K562 treated with DMSO at 1 percent for 48 hours (cell line): ENCODE results near the gene TTYH3. TPM values are rescaled to one million over a fixed set of nuclear protein-coding genes. Genes with fewer than 3 reads are reported as not detected.

Source experiments
- total RNA-seq: library from RNA; unstranded; fragments of 300-600 nt; gene quantifications from 2 replicates; pipeline ENCODE4 v1.2.3, GENCODE V29; 2022; ENCODE audit warnings: low replicate concordance; ENCODE audit errors: extremely low read depth

The TTYH3 gene, protein sequence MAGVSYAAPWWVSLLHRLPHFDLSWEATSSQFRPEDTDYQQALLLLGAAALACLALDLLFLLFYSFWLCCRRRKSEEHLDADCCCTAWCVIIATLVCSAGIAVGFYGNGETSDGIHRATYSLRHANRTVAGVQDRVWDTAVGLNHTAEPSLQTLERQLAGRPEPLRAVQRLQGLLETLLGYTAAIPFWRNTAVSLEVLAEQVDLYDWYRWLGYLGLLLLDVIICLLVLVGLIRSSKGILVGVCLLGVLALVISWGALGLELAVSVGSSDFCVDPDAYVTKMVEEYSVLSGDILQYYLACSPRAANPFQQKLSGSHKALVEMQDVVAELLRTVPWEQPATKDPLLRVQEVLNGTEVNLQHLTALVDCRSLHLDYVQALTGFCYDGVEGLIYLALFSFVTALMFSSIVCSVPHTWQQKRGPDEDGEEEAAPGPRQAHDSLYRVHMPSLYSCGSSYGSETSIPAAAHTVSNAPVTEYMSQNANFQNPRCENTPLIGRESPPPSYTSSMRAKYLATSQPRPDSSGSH
- total RNA-seq = not detected in 2 replicates

DNA sequence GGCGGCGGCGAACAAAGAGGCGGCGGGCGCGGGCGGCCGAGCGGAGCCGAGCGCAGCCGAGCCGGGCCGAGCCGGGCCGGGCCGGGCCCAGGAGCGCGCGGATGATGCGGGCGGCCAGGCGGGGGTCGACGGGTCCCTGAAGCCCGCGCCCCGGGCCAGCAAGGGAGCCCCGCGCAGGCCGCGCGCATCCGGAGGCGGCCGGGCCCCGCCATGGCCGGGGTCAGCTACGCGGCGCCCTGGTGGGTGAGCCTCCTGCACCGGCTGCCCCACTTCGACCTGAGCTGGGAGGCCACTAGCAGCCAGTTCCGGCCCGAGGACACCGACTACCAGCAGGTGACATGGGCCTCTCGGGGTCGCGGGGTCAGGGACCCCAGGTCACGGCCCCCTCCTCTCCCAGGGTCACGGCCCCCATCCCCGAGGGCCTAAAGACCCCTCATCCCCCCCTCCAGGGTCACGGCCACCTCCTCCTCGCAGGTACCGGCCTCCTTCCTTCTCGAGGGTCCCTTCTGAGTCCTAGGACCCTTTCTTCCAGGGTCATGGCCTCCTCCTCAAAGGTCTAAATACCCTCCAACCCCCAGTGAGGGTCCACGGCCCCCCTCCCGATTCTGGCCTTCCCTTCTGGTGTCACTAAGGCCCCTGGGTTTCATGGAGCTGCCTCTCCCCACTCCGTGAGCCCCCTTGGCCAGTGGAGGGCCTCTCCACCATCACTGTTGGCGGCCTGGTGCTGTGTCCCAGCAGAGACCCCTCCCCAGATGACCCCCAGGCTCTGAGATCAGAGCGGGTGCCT is at the start of gene TTYH3:
TTYH3 (plus strand) TSS at position 41 of the 787 bp plus-strand sequence; CDS start at position 211, 170 bp downstream.

DNA sequence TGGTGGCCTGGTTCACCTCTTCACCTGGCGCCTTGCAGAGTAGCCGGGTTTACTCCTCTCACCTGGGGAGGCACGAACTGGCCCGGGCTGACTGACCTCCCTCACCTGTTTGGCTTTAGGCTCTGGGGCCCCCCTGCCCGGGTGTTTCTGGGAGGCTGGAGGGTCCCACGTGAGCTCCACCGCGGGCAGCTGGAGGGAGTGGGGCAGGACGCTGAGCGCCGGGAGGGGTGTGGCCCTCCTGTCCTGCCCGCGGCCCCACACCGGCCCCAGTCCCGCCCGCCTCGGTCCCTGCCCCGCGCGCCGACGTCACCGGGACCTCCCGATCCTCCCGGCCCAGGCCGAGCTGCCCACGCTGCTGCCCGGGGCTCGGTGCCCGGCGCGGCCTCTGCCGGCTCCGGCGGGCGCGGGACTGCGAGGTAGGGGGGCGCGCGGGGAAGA is 56.1 kb downstream of the TTYH3 start, which contains the start of gene AMZ1:
AMZ1 (plus strand) TSS at position 322 of the 438 bp plus-strand sequence. CDS start 12,250 bp downstream, outside the sequence.

Other genes with a start within 250 kb of the TTYH3 start
- gene CHST12, start 228.4 kb upstream of the TTYH3 start, total RNA-seq = not detected in 2 replicates
- not detected in 2 replicates for gene GRIFIN, start 155.6 kb upstream of the TTYH3 start, total RNA-seq
- not detected in 2 replicates for gene LFNG, start 112.2 kb upstream of the TTYH3 start, total RNA-seq
- gene BRAT1, start 76.5 kb upstream of the TTYH3 start, total RNA-seq = not detected in 2 replicates
- gene IQCE, start 73.0 kb upstream of the TTYH3 start, total RNA-seq = not detected in 2 replicates
- gene AMZ1, start 56.2 kb downstream of the TTYH3 start, total RNA-seq = not detected in 2 replicates
- 82.0 TPM in 1 of 2 replicates, not detected in the other for gene GNA12, start 212.3 kb downstream of the TTYH3 start, total RNA-seq